Loucy (cell line): ENCODE results near the gene CYS1.

Experiments used
- EZH2phosphoT487 ChIP-seq: fragments of 200-600 bp; IDR thresholded peaks from 2 replicates; pipeline ENCODE4 v1.6.1; 2018; ENCODE audit warnings: antibody characterized with exemption, mild to moderate bottlenecking, moderate library complexity, borderline replicate concordance
- TF ChIP-seq, protein P1 (sequence below): fragments of 200-600 bp; sonication (generic); conservative IDR thresholded peaks from 2 replicates; pipeline ENCODE4 v1.5.1; 2014; ENCODE audit warnings: mild to moderate bottlenecking, antibody characterized with exemption, low read length

GRCh38 chr2:10027660-10028330, 52.4 kb downstream of the CYS1 start:
- TF ChIP-seq, protein P1, sequence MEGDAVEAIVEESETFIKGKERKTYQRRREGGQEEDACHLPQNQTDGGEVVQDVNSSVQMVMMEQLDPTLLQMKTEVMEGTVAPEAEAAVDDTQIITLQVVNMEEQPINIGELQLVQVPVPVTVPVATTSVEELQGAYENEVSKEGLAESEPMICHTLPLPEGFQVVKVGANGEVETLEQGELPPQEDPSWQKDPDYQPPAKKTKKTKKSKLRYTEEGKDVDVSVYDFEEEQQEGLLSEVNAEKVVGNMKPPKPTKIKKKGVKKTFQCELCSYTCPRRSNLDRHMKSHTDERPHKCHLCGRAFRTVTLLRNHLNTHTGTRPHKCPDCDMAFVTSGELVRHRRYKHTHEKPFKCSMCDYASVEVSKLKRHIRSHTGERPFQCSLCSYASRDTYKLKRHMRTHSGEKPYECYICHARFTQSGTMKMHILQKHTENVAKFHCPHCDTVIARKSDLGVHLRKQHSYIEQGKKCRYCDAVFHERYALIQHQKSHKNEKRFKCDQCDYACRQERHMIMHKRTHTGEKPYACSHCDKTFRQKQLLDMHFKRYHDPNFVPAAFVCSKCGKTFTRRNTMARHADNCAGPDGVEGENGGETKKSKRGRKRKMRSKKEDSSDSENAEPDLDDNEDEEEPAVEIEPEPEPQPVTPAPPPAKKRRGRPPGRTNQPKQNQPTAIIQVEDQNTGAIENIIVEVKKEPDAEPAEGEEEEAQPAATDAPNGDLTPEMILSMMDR = no peak
- TF ChIP-seq EZH2phosphoT487 = no peak
